ENCODE results near the gene PACRG. TPM values are rescaled to one million over a fixed set of nuclear protein-coding genes. Genes with fewer than 3 reads are reported as not detected.

The PACRG gene
- total RNA-seq, 1 donor from 2014 or later = under 0.01 TPM

- TF ChIP-seq CTCF (IDR thresholded peaks at IDR 0.05; ENCODE audit: insufficient read depth, low read length, severe bottlenecking) = no peak
- DNase-seq (ENCODE audit: low read depth) = no peak
- Histone ChIP-seq H3K27me3 (ENCODE audit: control insufficient read depth, insufficient read depth, low read length) (no peaks in the 10 kb centered on the region), H3K4me3 (ENCODE audit: low read depth, low read length) (no peak overlapping the region), H3K36me3 (ENCODE audit: control insufficient read depth, insufficient read depth, low read length) (no peaks in the 10 kb centered on the region)
- FAIRE-seq = no peak
These were observed 140.6 kb downstream of the PACRG start for GRCh38 chr6:162868397-162868796.

- TF ChIP-seq CTCF (IDR thresholded peaks at IDR 0.05; ENCODE audit: insufficient read depth, low read length, severe bottlenecking) = no peak
- Histone ChIP-seq H3K4me3 (ENCODE audit: low read depth, low read length) (no peak overlapping the region), H3K27me3 (ENCODE audit: control insufficient read depth, insufficient read depth, low read length) (no peaks in the 10 kb centered on the region), H3K36me3 (ENCODE audit: control insufficient read depth, insufficient read depth, low read length) (no peaks in the 10 kb centered on the region)
- DNase-seq (ENCODE audit: low read depth) (no peak), FAIRE-seq (no peak)
These were observed 144.2 kb downstream of the PACRG start for GRCh38 chr6:162871966-162872365.

- TF ChIP-seq CTCF (IDR thresholded peaks at IDR 0.05; ENCODE audit: insufficient read depth, low read length, severe bottlenecking) = no peak
- Histone ChIP-seq H3K4me3 (ENCODE audit: low read depth, low read length) (no peak overlapping the region), H3K36me3 (ENCODE audit: control insufficient read depth, insufficient read depth, low read length) (no peaks in the 10 kb centered on the region), H3K27me3 (ENCODE audit: control insufficient read depth, insufficient read depth, low read length) (no peaks in the 10 kb centered on the region)
- DNase-seq (ENCODE audit: low read depth) (no peak), FAIRE-seq (no peak)
These were observed 145.8 kb downstream of the PACRG start for GRCh38 chr6:162873537-162873936.

- FAIRE-seq = peak; percentile 100
- Histone ChIP-seq H3K27me3 (ENCODE audit: control insufficient read depth, insufficient read depth, low read length) (no peaks in the 10 kb centered on the region), H3K4me3 (ENCODE audit: low read depth, low read length) (no peak overlapping the region), H3K36me3 (ENCODE audit: control insufficient read depth, insufficient read depth, low read length) (no peaks in the 10 kb centered on the region)
- TF ChIP-seq CTCF (IDR thresholded peaks at IDR 0.05; ENCODE audit: insufficient read depth, low read length, severe bottlenecking) = no peak
- no peak for DNase-seq (ENCODE audit: low read depth)
These were observed 147.3 kb downstream of the PACRG start for GRCh38 chr6:162875070-162875469.

DNA sequence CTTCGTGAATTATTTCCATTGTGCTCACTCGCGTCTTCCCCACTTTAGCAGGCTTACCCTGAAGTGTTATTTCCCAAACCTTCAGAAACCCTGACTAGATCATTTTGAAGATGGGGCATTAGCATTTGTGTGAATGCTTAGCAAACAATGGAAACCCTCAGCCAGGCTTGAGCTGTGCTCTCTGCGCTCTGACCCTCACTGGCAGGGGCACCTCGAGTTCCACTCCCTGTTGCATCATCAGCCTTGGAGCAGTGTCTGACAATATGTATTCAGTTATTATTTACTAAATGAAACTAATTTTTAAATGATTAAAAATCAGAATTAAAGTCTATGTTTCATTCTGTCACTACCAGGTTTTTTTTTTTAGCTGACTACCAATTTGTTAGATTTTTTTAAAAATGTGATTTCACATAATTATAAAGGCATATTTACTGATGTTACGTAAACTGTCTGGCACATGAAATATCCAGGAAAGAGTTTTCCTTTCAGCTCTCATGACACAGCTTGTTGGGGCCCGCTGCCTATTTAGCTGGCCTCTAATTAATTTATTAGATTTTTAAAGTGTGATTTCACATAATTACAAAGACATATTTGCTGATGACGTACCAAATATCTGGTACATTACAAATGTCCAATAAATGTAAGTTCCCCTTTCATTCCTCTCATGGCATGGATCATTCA is 155.2 kb downstream of the PACRG start:
- FAIRE-seq (no peak), DNase-seq (ENCODE audit: low read depth) (peak; percentile 15)
- H3K27me3 ChIP-seq (ENCODE audit: control insufficient read depth, insufficient read depth, low read length) = no peaks in the 10 kb centered on the region
- no peaks in the 10 kb centered on the region for H3K36me3 ChIP-seq (ENCODE audit: control insufficient read depth, insufficient read depth, low read length)
- no peak for TF ChIP-seq CTCF (IDR thresholded peaks at IDR 0.05; ENCODE audit: insufficient read depth, low read length, severe bottlenecking)
- no peak overlapping the region for H3K4me3 ChIP-seq (ENCODE audit: low read depth, low read length)
